ENCODE results near the gene PRKCE.

PRKCE gene

GRCh38 chr2:45851111-45851510 lies 199.6 kb downstream of the PRKCE start:
- H3K27me3 ChIP-seq (replicated peaks) = no peaks in the 10 kb centered on the region
- H3K36me3 ChIP-seq (replicated peaks) = no peaks in the 10 kb centered on the region
- in situ Hi-C loops (cut with HindIII; ENCODE audit: low pct_ligation_motif_present, low sequenced_read_pairs) = no loop called here
- TF ChIP-seq CTCF (IDR thresholded peaks at IDR 0.05; ENCODE audit: low read depth, low read length, missing control alignments) = no peak
- DNase-seq = no peak
- H3K4me3 ChIP-seq (ENCODE audit: low read depth, low read length) = no peak overlapping the region
- no peak overlapping the region for H3K27ac ChIP-seq

- Histone ChIP-seq H3K27me3 (replicated peaks) (no peaks in the 10 kb centered on the region), H3K36me3 (replicated peaks) (no peaks in the 10 kb centered on the region), H3K27ac (no peak overlapping the region), H3K4me3 (ENCODE audit: low read depth, low read length) (no peak overlapping the region)
- no peak for TF ChIP-seq CTCF (IDR thresholded peaks at IDR 0.05; ENCODE audit: low read depth, low read length, missing control alignments)
- DNase-seq = peak; percentile 68
- in situ Hi-C loops (cut with HindIII; ENCODE audit: low pct_ligation_motif_present, low sequenced_read_pairs) = no loop called here
These were observed 200.3 kb downstream of the PRKCE start for GRCh38 chr2:45851576-45852304.

- Histone ChIP-seq H3K4me3 (ENCODE audit: low read depth, low read length) (no peak overlapping the region), H3K27me3 (replicated peaks) (no peaks in the 10 kb centered on the region), H3K27ac (no peak overlapping the region), H3K36me3 (replicated peaks) (no peaks in the 10 kb centered on the region)
- DNase-seq = no peak
- TF ChIP-seq CTCF (IDR thresholded peaks at IDR 0.05; ENCODE audit: low read depth, low read length, missing control alignments) = no peak
- in situ Hi-C loops (cut with HindIII; ENCODE audit: low pct_ligation_motif_present, low sequenced_read_pairs) = no loop called here
These were observed 201.1 kb downstream of the PRKCE start for GRCh38 chr2:45852450-45853150.

- no peak for TF ChIP-seq CTCF (IDR thresholded peaks at IDR 0.05; ENCODE audit: low read depth, low read length, missing control alignments)
- no peak overlapping the region for H3K27ac ChIP-seq
- H3K4me3 ChIP-seq (ENCODE audit: low read depth, low read length) = no peak overlapping the region
- in situ Hi-C loops (cut with HindIII; ENCODE audit: low pct_ligation_motif_present, low sequenced_read_pairs) = no loop called here
- no peaks in the 10 kb centered on the region for H3K36me3 ChIP-seq (replicated peaks)
- no peaks in the 10 kb centered on the region for H3K27me3 ChIP-seq (replicated peaks)
- DNase-seq = no peak
These were observed 203.9 kb downstream of the PRKCE start for GRCh38 chr2:45855374-45855773.

- no peaks in the 10 kb centered on the region for H3K36me3 ChIP-seq (replicated peaks)
- H3K27me3 ChIP-seq (replicated peaks) = no peaks in the 10 kb centered on the region
- DNase-seq = no peak
- in situ Hi-C loops (cut with HindIII; ENCODE audit: low pct_ligation_motif_present, low sequenced_read_pairs) = no loop called here
- H3K27ac ChIP-seq = no peak overlapping the region
- no peak overlapping the region for H3K4me3 ChIP-seq (ENCODE audit: low read depth, low read length)
- TF ChIP-seq CTCF (IDR thresholded peaks at IDR 0.05; ENCODE audit: low read depth, low read length, missing control alignments) = no peak
These were observed 205.2 kb downstream of the PRKCE start for GRCh38 chr2:45856391-45857274.
